ENCODE results near the gene LDLR. TPM values are rescaled to one million over a fixed set of nuclear protein-coding genes. Genes with fewer than 3 reads are reported as not detected.
A peak's percentile ranks its signal among the peaks of the same experiment; 100 is the strongest.
"Not testable (repeated sequence)": the region's sequence is repeated elsewhere in the genome, so short reads cannot be mapped to it uniquely, and the experiment has no call there.

The LDLR gene
- total RNA-seq, 1 donor, result 326 TPM

DNA sequence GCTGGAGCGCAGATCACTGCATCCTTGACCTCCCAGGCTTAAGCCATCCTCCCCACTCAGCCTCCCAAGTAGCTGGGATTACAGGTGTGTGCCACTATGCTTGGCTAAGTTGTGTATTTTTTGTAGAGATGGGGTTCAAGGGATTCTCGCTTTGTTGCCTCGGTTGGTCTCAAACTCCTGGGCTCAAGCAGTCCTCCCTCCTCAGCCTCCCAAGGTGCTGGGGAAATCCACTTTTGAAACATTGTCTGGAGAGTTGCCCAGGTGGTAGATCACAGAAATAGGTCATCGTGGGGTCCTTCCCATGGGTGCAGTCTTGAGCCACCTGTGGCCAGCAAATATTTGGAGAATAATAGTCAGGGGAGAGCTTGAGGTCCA is 5.2 kb downstream of the LDLR start:
- no peak overlapping the region for H3K4me3 ChIP-seq (ENCODE audit: insufficient read depth, low read length)
- peaks cover 37% of the 10 kb centered on the region for H3K36me3 ChIP-seq (ENCODE audit: insufficient read depth, low read length)
- H3K79me2 ChIP-seq (ENCODE audit: insufficient read depth, low read length), result peaks cover 72% of the 10 kb centered on the region
- H3K4me2 ChIP-seq (ENCODE audit: insufficient read depth, low read length), result peak overlapping the region; percentile 41
- H3K4me1 ChIP-seq (ENCODE audit: insufficient read depth, low read length), result peaks cover 51% of the 10 kb centered on the region
- no peaks in the 10 kb centered on the region for H3K9me3 ChIP-seq (ENCODE audit: low read depth, low read length)
- no peak overlapping the region for H2AFZ ChIP-seq (ENCODE audit: low read length)
- peaks cover 20% of the 10 kb centered on the region for H4K20me1 ChIP-seq (ENCODE audit: insufficient read depth, low read length)
- no peaks in the 10 kb centered on the region for H3K27me3 ChIP-seq (ENCODE audit: insufficient read depth, low read length)
- DNase-seq (ENCODE audit: insufficient read length, low spot score, missing footprints), result no peak
- TF ChIP-seq, protein P1, sequence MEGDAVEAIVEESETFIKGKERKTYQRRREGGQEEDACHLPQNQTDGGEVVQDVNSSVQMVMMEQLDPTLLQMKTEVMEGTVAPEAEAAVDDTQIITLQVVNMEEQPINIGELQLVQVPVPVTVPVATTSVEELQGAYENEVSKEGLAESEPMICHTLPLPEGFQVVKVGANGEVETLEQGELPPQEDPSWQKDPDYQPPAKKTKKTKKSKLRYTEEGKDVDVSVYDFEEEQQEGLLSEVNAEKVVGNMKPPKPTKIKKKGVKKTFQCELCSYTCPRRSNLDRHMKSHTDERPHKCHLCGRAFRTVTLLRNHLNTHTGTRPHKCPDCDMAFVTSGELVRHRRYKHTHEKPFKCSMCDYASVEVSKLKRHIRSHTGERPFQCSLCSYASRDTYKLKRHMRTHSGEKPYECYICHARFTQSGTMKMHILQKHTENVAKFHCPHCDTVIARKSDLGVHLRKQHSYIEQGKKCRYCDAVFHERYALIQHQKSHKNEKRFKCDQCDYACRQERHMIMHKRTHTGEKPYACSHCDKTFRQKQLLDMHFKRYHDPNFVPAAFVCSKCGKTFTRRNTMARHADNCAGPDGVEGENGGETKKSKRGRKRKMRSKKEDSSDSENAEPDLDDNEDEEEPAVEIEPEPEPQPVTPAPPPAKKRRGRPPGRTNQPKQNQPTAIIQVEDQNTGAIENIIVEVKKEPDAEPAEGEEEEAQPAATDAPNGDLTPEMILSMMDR (IDR thresholded peaks at IDR 0.05; ENCODE audit: extremely low read depth, low read depth, low read length), result no peak
- peak overlapping the region; percentile 45 for H3K27ac ChIP-seq (ENCODE audit: low read depth, low read length)

DNA sequence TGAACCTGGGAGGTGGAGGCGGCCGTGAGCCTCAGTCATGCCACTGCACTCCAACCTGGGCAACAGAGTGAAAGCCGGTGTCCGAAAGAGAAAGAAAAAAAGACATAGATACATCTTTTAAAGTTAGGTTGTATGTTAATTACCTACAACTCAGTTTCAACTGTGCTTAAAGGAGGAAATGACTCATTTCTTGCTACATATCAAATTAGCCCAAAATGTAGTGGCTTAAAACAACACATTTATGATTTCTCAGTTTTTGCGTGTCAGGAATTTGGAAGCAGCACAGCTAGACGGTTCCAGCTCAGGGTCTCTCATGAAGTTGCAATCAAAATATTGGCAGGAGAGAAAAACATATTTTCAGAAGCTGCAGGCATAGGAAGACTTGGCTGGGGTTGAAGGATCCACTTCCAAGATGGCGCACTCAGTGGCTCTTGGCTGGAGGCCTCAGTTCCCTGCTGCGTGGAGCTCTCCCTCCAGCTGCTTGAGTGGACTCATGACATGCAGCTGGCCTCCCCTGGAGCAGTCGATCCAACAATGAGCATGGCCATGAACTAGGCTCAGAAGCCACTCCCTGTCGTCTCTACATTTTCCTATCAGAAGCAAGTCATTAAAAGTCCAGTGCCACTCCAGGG is 7.1 kb downstream of the LDLR start:
- TF ChIP-seq, protein P1 (IDR thresholded peaks at IDR 0.05; ENCODE audit: extremely low read depth, low read depth, low read length), result no peak
- Histone ChIP-seq H3K4me1 (ENCODE audit: insufficient read depth, low read length) (peaks cover 43% of the 10 kb centered on the region), H3K4me2 (ENCODE audit: insufficient read depth, low read length) (peak overlapping the region; percentile 70)

DNA sequence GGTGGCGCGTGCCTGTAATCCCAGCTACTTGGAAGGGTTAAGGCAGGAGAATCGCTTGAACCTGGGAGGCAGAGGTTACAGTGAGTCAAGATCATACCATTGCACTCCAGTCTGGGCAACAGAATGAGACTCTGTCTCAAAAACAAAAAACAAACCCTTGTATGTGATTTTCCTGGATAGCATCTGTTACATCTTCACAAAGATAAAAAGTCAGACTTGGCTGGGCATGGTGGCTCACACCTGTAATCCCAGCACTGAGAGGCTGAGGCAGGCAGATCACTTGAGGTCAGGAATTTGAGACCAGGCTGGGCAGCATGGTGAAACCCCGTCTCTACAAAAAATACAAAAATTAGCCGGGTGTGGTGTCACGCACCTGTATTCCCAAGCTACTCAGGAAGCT is 8.1 kb downstream of the LDLR start:
- not testable (repeated sequence) for H3K27ac ChIP-seq (ENCODE audit: low read depth, low read length)
- Histone ChIP-seq H4K20me1 (ENCODE audit: insufficient read depth, low read length) (peaks cover 18% of the 10 kb centered on the region), H3K79me2 (ENCODE audit: insufficient read depth, low read length) (peaks cover 70% of the 10 kb centered on the region)

More for the DNA sequence above, 7.1 kb downstream of the LDLR start:
- Histone ChIP-seq H3K27me3 (ENCODE audit: insufficient read depth, low read length) (no peaks in the 10 kb centered on the region), H3K9me3 (ENCODE audit: low read depth, low read length) (no peaks in the 10 kb centered on the region), H3K4me3 (ENCODE audit: insufficient read depth, low read length) (no peak overlapping the region), H4K20me1 (ENCODE audit: insufficient read depth, low read length) (peaks cover 23% of the 10 kb centered on the region), H2AFZ (ENCODE audit: low read length) (no peak overlapping the region), H3K79me2 (ENCODE audit: insufficient read depth, low read length) (peaks cover 73% of the 10 kb centered on the region), H3K36me3 (ENCODE audit: insufficient read depth, low read length) (peaks cover 53% of the 10 kb centered on the region), H3K27ac (ENCODE audit: low read depth, low read length) (peak overlapping the region; percentile 45)
- DNase-seq (ENCODE audit: insufficient read length, low spot score, missing footprints), result peak; percentile 72

DNA sequence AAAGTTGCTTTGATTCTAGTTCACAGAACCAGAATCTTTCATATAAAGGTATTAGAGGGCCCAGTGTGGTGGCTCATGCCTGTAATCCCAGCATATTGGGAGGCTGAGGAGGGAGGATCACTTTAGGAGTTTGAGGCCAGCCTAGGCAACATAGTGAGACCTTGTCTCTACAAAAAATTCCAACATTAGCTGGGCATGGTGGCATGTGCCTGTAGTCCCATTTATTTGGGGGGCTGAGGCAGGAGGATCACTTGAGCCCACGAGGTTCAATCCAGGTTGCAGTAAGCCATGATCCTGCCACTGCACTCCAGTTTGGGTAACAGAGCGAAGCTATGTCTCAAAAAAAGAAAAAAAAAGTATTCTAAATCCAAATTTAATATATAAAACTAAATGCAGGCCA is 9.1 kb downstream of the LDLR start:
- H3K27ac ChIP-seq (ENCODE audit: low read depth, low read length), result no peak overlapping the region
- peaks cover 28% of the 10 kb centered on the region for H3K4me1 ChIP-seq (ENCODE audit: insufficient read depth, low read length)
- TF ChIP-seq, protein P1 (IDR thresholded peaks at IDR 0.05; ENCODE audit: extremely low read depth, low read depth, low read length), result no peak
- H3K4me3 ChIP-seq (ENCODE audit: insufficient read depth, low read length), result no peak overlapping the region
- H4K20me1 ChIP-seq (ENCODE audit: insufficient read depth, low read length), result peaks cover 19% of the 10 kb centered on the region
- H2AFZ ChIP-seq (ENCODE audit: low read length), result no peak overlapping the region
- DNase-seq (ENCODE audit: insufficient read length, low spot score, missing footprints), result no peak
- no peaks in the 10 kb centered on the region for H3K27me3 ChIP-seq (ENCODE audit: insufficient read depth, low read length)
- no peak overlapping the region for H3K4me2 ChIP-seq (ENCODE audit: insufficient read depth, low read length)
- H3K79me2 ChIP-seq (ENCODE audit: insufficient read depth, low read length), result peaks cover 69% of the 10 kb centered on the region
- H3K9me3 ChIP-seq (ENCODE audit: low read depth, low read length), result no peaks in the 10 kb centered on the region
- peaks cover 64% of the 10 kb centered on the region for H3K36me3 ChIP-seq (ENCODE audit: insufficient read depth, low read length)

More for the DNA sequence above, 8.1 kb downstream of the LDLR start:
- Histone ChIP-seq H3K36me3 (ENCODE audit: insufficient read depth, low read length) (peaks cover 61% of the 10 kb centered on the region), H3K4me1 (ENCODE audit: insufficient read depth, low read length) (peaks cover 32% of the 10 kb centered on the region)
- H2AFZ ChIP-seq (ENCODE audit: low read length); H3K27me3 ChIP-seq (ENCODE audit: insufficient read depth, low read length); H3K9me3 ChIP-seq (ENCODE audit: low read depth, low read length); DNase-seq (ENCODE audit: insufficient read length, low spot score, missing footprints); H3K4me2 ChIP-seq (ENCODE audit: insufficient read depth, low read length); H3K4me3 ChIP-seq (ENCODE audit: insufficient read depth, low read length): not testable (repeated sequence)
